ENCODE data around the gene MRPL46.
"Not testable (repeated sequence)": the region's sequence is repeated elsewhere in the genome, so short reads cannot be mapped to it uniquely, and the experiment has no call there.

GRCh38 chr15:88434106-88434505 is 33.1 kb downstream of the MRPL46 start:
- not testable (repeated sequence) for TF ChIP-seq CTCF (conservative IDR thresholded peaks at IDR 0.05 in 1 of 2, IDR thresholded peaks at IDR 0.05 in 1 of 2; ENCODE audit: extremely low read depth in 1 of 2, insufficient read depth in 1 of 2, low read depth in 1 of 2, low read length in 2 of 2); EZH2 (IDR thresholded peaks at IDR 0.05; ENCODE audit: borderline replicate concordance, low read length)

Measured in mammary epithelial cell (primary cell).